ENCODE data around the gene FHL1.

- TF ChIP-seq JUND (IDR thresholded peaks at IDR 0.05) (no peak), CTCF (IDR thresholded peaks at IDR 0.05; ENCODE audit: low read depth, low read length, missing input control) (no peak), ZBTB33 (IDR thresholded peaks at IDR 0.05) (no peak)
These were observed 21.8 kb downstream of the FHL1 start for GRCh38 chrX:136168929-136169735.
